GM18907 (cell line): Measurements from ENCODE around the gene MCMBP.
"Not testable (repeated sequence)": the region's sequence is repeated elsewhere in the genome, so short reads cannot be mapped to it uniquely, and the experiment has no call there.

Source experiments
- ATAC-seq: cut with Tn5 transposase; IDR thresholded peaks from one replicate; pipeline ENCODE4 v1.9.1; 2021; ENCODE audit warnings: mild to moderate bottlenecking, moderate library complexity; ENCODE audit not compliant: unreplicated experiment

Gene MCMBP

GRCh38 chr10:119883901-119884611 lies 11.4 kb upstream of the MCMBP start:
- not testable (repeated sequence) for ATAC-seq

- no peak for ATAC-seq
These were observed 5.9 kb upstream of the MCMBP start for GRCh38 chr10:119878524-119878923.

GRCh38 chr10:119872860-119873681 lies 428 bp upstream of the MCMBP start:
- peak; percentile 90 for ATAC-seq

- ATAC-seq: peak; percentile 45
These were observed 598 bp downstream of the MCMBP start for GRCh38 chr10:119871881-119872609.

GRCh38 chr10:119869398-119869797 lies 3.2 kb downstream of the MCMBP start:
- not testable (repeated sequence) for ATAC-seq

GRCh38 chr10:119867317-119867716 lies 5.3 kb downstream of the MCMBP start:
- no peak for ATAC-seq

- ATAC-seq: no peak
These were observed 6.9 kb downstream of the MCMBP start for GRCh38 chr10:119865699-119866240.

- ATAC-seq: no peak
These were observed 8.6 kb downstream of the MCMBP start for GRCh38 chr10:119863951-119864565.

- ATAC-seq: no peak
These were observed 10.1 kb downstream of the MCMBP start for GRCh38 chr10:119862524-119862923.

- peak; percentile 54 for ATAC-seq
These were observed 11.6 kb downstream of the MCMBP start for GRCh38 chr10:119860866-119861607.

- no peak for ATAC-seq
These were observed 13.0 kb downstream of the MCMBP start for GRCh38 chr10:119859420-119860258.

GRCh38 chr10:119858063-119858462 lies 14.6 kb downstream of the MCMBP start:
- ATAC-seq: no peak

- no peak for ATAC-seq
These were observed 19.1 kb downstream of the MCMBP start for GRCh38 chr10:119853574-119853973.

GRCh38 chr10:119852822-119853221 lies 19.8 kb downstream of the MCMBP start:
- no peak for ATAC-seq

- ATAC-seq: no peak
These were observed 20.4 kb downstream of the MCMBP start for GRCh38 chr10:119852277-119852676.

GRCh38 chr10:119849944-119850343 lies 22.7 kb downstream of the MCMBP start:
- no peak for ATAC-seq

GRCh38 chr10:119849031-119849789 lies 23.4 kb downstream of the MCMBP start:
- no peak for ATAC-seq

GRCh38 chr10:119845656-119846055 lies 27.0 kb downstream of the MCMBP start:
- ATAC-seq: no peak
